PC-9 (cell line): Measurements from ENCODE around the gene SNX5. TPM values are rescaled to one million over a fixed set of nuclear protein-coding genes. Genes with fewer than 3 reads are reported as not detected.

Source experiments
- BruUV-seq: library from RNA; stranded (reverse); fragments of 400-500 nt; replicated peaks from 2 replicates; lab custom pipeline; 2021; lab: Mats Ljungman, UMichigan
- CTCF ChIA-PET: fragments of 300-600 bp; sonication (Branson Sonifier 250); formaldehyde crosslinking; loops from one replicate; lab custom pipeline; 2022; ENCODE audit warnings: antibody characterized with exemption; lab: Charles Lee
- POLR2A ChIA-PET: fragments of 300-600 bp; sonication (Branson Sonifier 250); formaldehyde crosslinking; loops from one replicate; lab custom pipeline; 2022; ENCODE audit warnings: antibody characterized with exemption; ENCODE audit not compliant: unreplicated experiment; lab: Charles Lee
- DNase-seq, 2 experiments: peaks; one replicate each; pipeline versions ENCODE4 v3.0.0 to v3.0.0-alpha.2; 2015 to 2022; ENCODE audit warnings: mixed read lengths in 1 of 2
- H2AFZ ChIP-seq: fragments of 200-600 bp; sonication (generic); 2 replicates; pipeline ENCODE4 v1.8.1; 2017; ENCODE audit warnings: antibody characterized with exemption
- H3F3A ChIP-seq: fragments of 200-600 bp; sonication (generic); 2 replicates; pipeline ENCODE4 v1.8.1; 2017; ENCODE audit warnings: antibody characterized with exemption, mild to moderate bottlenecking, low read depth; ENCODE audit not compliant: insufficient read depth
- H3K27ac ChIP-seq: fragments of 200-600 bp; sonication (generic); 2 replicates; pipeline ENCODE4 v1.6.1; 2016; ENCODE audit warnings: mixed run types
- H3K27me3 ChIP-seq: fragments of 200-600 bp; sonication (generic); 2 replicates; pipeline ENCODE4 v1.6.1; 2016; ENCODE audit warnings: low read depth, mixed run types; ENCODE audit not compliant: insufficient read depth
- H3K36me3 ChIP-seq: fragments of 200-600 bp; sonication (generic); 2 replicates; pipeline ENCODE4 v1.6.1; 2016; ENCODE audit warnings: low read depth, mixed run types
- H3K4me1 ChIP-seq: fragments of 200-600 bp; sonication (generic); replicated peaks from 2 replicates; pipeline ENCODE4 v1.6.1; 2016; ENCODE audit warnings: mixed run types; ENCODE audit not compliant: insufficient read depth
- H3K4me2 ChIP-seq: fragments of 200-600 bp; sonication (generic); 2 replicates; pipeline ENCODE4 v1.6.1; 2017; ENCODE audit warnings: mixed run types
- H3K4me3 ChIP-seq: fragments of 200-600 bp; sonication (generic); 2 replicates; pipeline ENCODE4 v1.6.1; 2016; ENCODE audit warnings: mixed run types
- H3K79me2 ChIP-seq: fragments of 200-600 bp; sonication (generic); 2 replicates; pipeline ENCODE4 v1.6.1; 2017; ENCODE audit warnings: low read depth, mixed run types
- H3K9me2 ChIP-seq: fragments of 200-600 bp; sonication (generic); 2 replicates; pipeline ENCODE4 v1.8.1; 2017; ENCODE audit warnings: mild to moderate bottlenecking; ENCODE audit not compliant: insufficient read depth
- H3K9me3 ChIP-seq: fragments of 200-600 bp; sonication (generic); 2 replicates; pipeline ENCODE4 v1.8.1; 2016; ENCODE audit warnings: low read depth; ENCODE audit not compliant: insufficient read depth
- H4K20me1 ChIP-seq: fragments of 200-600 bp; sonication (generic); 2 replicates; pipeline ENCODE4 v1.8.1; 2017; ENCODE audit not compliant: insufficient read depth
- CTCF ChIP-seq: fragments of 200-600 bp; sonication (generic); conservative IDR thresholded peaks from 2 replicates; pipeline ENCODE4 v1.6.1; 2017; ENCODE audit warnings: mixed run types, antibody characterized with exemption, mild to moderate bottlenecking, moderate library complexity
- EZH2 ChIP-seq: fragments of 200-600 bp; sonication (generic); IDR thresholded peaks from 2 replicates; pipeline ENCODE4 v1.8.0; 2017; ENCODE audit warnings: antibody characterized with exemption, low read depth
- intact Hi-C: fragments of 100-400 bp; cut with micrococcal nuclease; formaldehyde crosslinking; loops from one replicate; pipeline ENCODE4 v1.10.0; 2022; ENCODE audit not compliant: unreplicated experiment
- total RNA-seq: library from RNA; stranded (reverse); gene quantifications from 2 replicates; pipeline ENCODE4 v1.2.3, GENCODE V29; 2021

The SNX5 gene
- total RNA-seq, 1 experiment from 2014 or later = 116 TPM

GRCh38 chr20:17938871-17939619 is 29.5 kb downstream of the SNX5 start:
- H3K4me3 ChIP-seq = no peak overlapping the region
- POLR2A ChIA-PET = interaction anchor here (0.5 to 0.8 kb wide), 2 partner anchors 408 to 516 kb away, joined by 3 to 9 read pairs; partner anchors contain the start of gene BFSP1
- H3K36me3 ChIP-seq = peaks cover 17% of the 10 kb centered on the region
- H3K4me1 ChIP-seq = no peaks in the 10 kb centered on the region
- TSS peak; percentile 26 for BruUV-seq
- peak in 1 of 2 experiments; percentile 70 for DNase-seq
- no peak overlapping the region for H3K27ac ChIP-seq
- no peak overlapping the region for H3K4me2 ChIP-seq
- peaks cover 50% of the 10 kb centered on the region for H3F3A ChIP-seq
- no peak overlapping the region for H2AFZ ChIP-seq
- TF ChIP-seq EZH2 = no peak
- TF ChIP-seq CTCF = peak; percentile 82
- no peaks in the 10 kb centered on the region for H3K9me2 ChIP-seq
- H3K79me2 ChIP-seq = no peaks in the 10 kb centered on the region
- no peaks in the 10 kb centered on the region for H3K9me3 ChIP-seq
- H3K27me3 ChIP-seq = no peaks in the 10 kb centered on the region
- intact Hi-C loops = loop anchor here (1.0 to 5.0 kb wide), 4 partner anchors 258 to 434 kb away; no protein-coding TSS in a partner anchor
- H4K20me1 ChIP-seq = peaks cover 9% of the 10 kb centered on the region
- CTCF ChIA-PET = interaction anchor here (0.6 to 1.3 kb wide), 3 partner anchors 134 to 568 kb away, joined by 4 to 8 read pairs (median 6); no protein-coding TSS in a partner anchor

- Histone ChIP-seq H4K20me1 (no peaks in the 10 kb centered on the region), H3K79me2 (no peaks in the 10 kb centered on the region), H3K4me1 (no peaks in the 10 kb centered on the region), H3K36me3 (no peaks in the 10 kb centered on the region), H2AFZ (no peak overlapping the region), H3K4me2 (no peak overlapping the region), H3K4me3 (no peak overlapping the region), H3F3A (peaks cover 31% of the 10 kb centered on the region), H3K9me3 (no peaks in the 10 kb centered on the region), H3K27ac (no peak overlapping the region), H3K9me2 (no peaks in the 10 kb centered on the region), H3K27me3 (no peaks in the 10 kb centered on the region)
- no peak for TF ChIP-seq CTCF
- TF ChIP-seq EZH2 = no peak
- intact Hi-C loops = loop anchor here (5.0 kb wide), 1 partner anchor 415 kb away; no protein-coding TSS in a partner anchor
- DNase-seq = no peak
- ChIA-PET POLR2A (no interaction called here), CTCF (interaction anchor here (1.1 kb wide), 1 partner anchor 401 kb away, joined by 3 read pairs; no protein-coding TSS in a partner anchor)
- no TSS peak for BruUV-seq
These were observed 31.5 kb downstream of the SNX5 start for GRCh38 chr20:17936761-17937732.

GRCh38 chr20:17936286-17936760 is 32.3 kb downstream of the SNX5 start:
- no peaks in the 10 kb centered on the region for H4K20me1 ChIP-seq
- POLR2A ChIA-PET = no interaction called here
- no peaks in the 10 kb centered on the region for H3K4me1 ChIP-seq
- H3K27ac ChIP-seq = no peak overlapping the region
- no peaks in the 10 kb centered on the region for H3K9me3 ChIP-seq
- H3K79me2 ChIP-seq = no peaks in the 10 kb centered on the region
- intact Hi-C loops = loop anchor here (5.0 kb wide), 1 partner anchor 414 kb away; no protein-coding TSS in a partner anchor
- peaks cover 24% of the 10 kb centered on the region for H3F3A ChIP-seq
- H3K27me3 ChIP-seq = no peaks in the 10 kb centered on the region
- CTCF ChIA-PET = no interaction called here
- no peak overlapping the region for H3K4me2 ChIP-seq
- TF ChIP-seq EZH2 (no peak), CTCF (no peak)
- no TSS peak for BruUV-seq
- H3K36me3 ChIP-seq = no peaks in the 10 kb centered on the region
- no peaks in the 10 kb centered on the region for H3K9me2 ChIP-seq
- no peak for DNase-seq
- no peak overlapping the region for H3K4me3 ChIP-seq
- H2AFZ ChIP-seq = no peak overlapping the region
